Stimulated activated CD4-positive, alpha-beta T cell treated with anti-CD3 and anti-CD28 coated beads, TNF-alpha, amount 100 ng/mL, for 4 hours (primary cell): ENCODE data around the gene DES.
A peak's percentile ranks its signal among the peaks of the same experiment; 100 is the strongest.
"Not testable (repeated sequence)": the region's sequence is repeated elsewhere in the genome, so short reads cannot be mapped to it uniquely, and the experiment has no call there.

Source experiments
- DNase-seq, 3 experiments: peaks; one replicate each; pipeline ENCODE4 v3.0.0-alpha.2; 2020; ENCODE audit warnings: low read depth in 3 of 3

DES gene

GRCh38 chr2:219418155-219419011 lies at the start of gene DES:
Gene DES, plus strand, starts transcription at chr2:219418377. Its CDS starts 86 bp downstream, at chr2:219418463.
- no peak for DNase-seq

- no peak for DNase-seq
These were observed 49.4 kb upstream of the DES start for GRCh38 chr2:219368690-219369191.

GRCh38 chr2:219369447-219369861 lies 48.7 kb upstream of the DES start:
- no peak for DNase-seq

- DNase-seq, result no peak
These were observed 39.9 kb upstream of the DES start for GRCh38 chr2:219378163-219378851.

GRCh38 chr2:219380926-219381325 lies 37.3 kb upstream of the DES start:
- no peak for DNase-seq

GRCh38 chr2:219381448-219381847 lies 36.7 kb upstream of the DES start:
- no peak for DNase-seq

- DNase-seq, result no peak
These were observed 34.0 kb upstream of the DES start for GRCh38 chr2:219384083-219384713.

- DNase-seq, result no peak
These were observed 33.3 kb upstream of the DES start for GRCh38 chr2:219384859-219385258.

- DNase-seq, result no peak
These were observed 32.1 kb upstream of the DES start for GRCh38 chr2:219385958-219386520.

GRCh38 chr2:219386532-219387280 lies 31.5 kb upstream of the DES start:
- no peak for DNase-seq

- peak; percentile 94 to 96 (median 95) for DNase-seq
These were observed 30.7 kb upstream of the DES start, which contains the start of gene DNPEP for GRCh38 chr2:219387306-219388120. Gene DNPEP, minus strand, starts transcription at chr2:219387912. Its CDS starts 118 bp downstream, at chr2:219387794.

- DNase-seq, result peak; percentile 97 to 99 (median 99)
These were observed 29.9 kb upstream of the DES start for GRCh38 chr2:219388121-219388906.

GRCh38 chr2:219388907-219389156 lies 29.3 kb upstream of the DES start:
- no peak for DNase-seq

- no peak for DNase-seq
These were observed 25.4 kb upstream of the DES start for GRCh38 chr2:219392754-219393153.

- not testable (repeated sequence) for DNase-seq
These were observed 23.1 kb upstream of the DES start for GRCh38 chr2:219395056-219395455.

- DNase-seq, result no peak
These were observed 22.6 kb upstream of the DES start for GRCh38 chr2:219395609-219396008.

- DNase-seq, result no peak
These were observed 21.2 kb upstream of the DES start for GRCh38 chr2:219396863-219397457.

GRCh38 chr2:219398721-219399363 lies 19.3 kb upstream of the DES start:
- no peak for DNase-seq
